PFSK-1 (cell line): Measurements from ENCODE around the gene POMC.

Source experiments
- POLR2AphosphoS5 ChIP-seq: IDR thresholded peaks from 2 replicates; pipeline ENCODE4 v1.6.1; 2012; ENCODE audit warnings: low read depth, mild to moderate bottlenecking, control low read depth, low read length, moderate library complexity
- SIN3A ChIP-seq: IDR thresholded peaks from 2 replicates; pipeline ENCODE4 v1.6.1; 2012; ENCODE audit warnings: mild to moderate bottlenecking, low read length, moderate library complexity, borderline replicate concordance; ENCODE audit not compliant: insufficient read depth
- TAF1 ChIP-seq: IDR thresholded peaks from 2 replicates; pipeline ENCODE4 v1.6.1; 2012; ENCODE audit warnings: low read length, control low read depth, borderline replicate concordance; ENCODE audit not compliant: insufficient read depth
- TF ChIP-seq, protein P1 (sequence below), 2 experiments: IDR thresholded peaks; 2 replicates each; pipeline versions ENCODE4 v1.6.1 to v1.8.0; 2011 to 2012; ENCODE audit warnings: low read depth in 2 of 2, low read length in 2 of 2, control low read depth in 1 of 2, inconsistent platforms in 1 of 2, mild to moderate bottlenecking in 1 of 2, moderate library complexity in 1 of 2; ENCODE audit not compliant: insufficient read depth in 1 of 2

DNA sequence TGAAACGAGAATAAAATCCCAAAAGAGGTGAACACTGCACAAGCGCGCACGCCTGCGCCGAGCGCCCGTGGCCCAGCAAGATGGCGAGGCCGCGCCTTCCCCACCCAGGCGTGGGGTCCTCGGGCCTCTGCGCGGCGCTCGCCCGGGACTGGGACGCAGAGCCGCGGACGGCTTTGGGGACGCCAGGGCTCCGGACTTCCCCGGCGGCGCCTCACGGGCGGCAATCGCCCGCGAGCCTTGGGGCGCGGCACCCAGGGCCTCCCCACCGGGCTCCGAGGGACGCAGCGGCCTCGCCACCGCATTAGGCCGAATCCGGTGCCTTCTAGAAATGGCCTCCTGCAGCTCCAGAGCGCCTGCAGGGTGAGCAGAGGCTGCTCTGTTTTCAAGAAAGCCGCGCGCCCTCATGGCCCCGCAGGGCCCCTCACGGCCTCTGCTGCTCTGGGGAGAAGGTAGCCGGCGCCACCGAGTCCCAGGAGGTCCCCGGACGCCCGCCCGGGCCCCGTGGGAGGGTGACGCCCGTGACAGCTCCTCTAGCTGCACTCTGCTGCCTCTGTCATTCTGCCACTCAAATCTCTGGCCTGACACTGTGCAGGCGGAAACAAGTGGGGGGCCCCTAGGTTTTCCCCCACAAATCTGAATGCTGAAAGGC is 35.9 kb upstream of the POMC start:
- TF ChIP-seq TAF1 = no peak
- no peak for TF ChIP-seq POLR2AphosphoS5
- TF ChIP-seq, protein P1, sequence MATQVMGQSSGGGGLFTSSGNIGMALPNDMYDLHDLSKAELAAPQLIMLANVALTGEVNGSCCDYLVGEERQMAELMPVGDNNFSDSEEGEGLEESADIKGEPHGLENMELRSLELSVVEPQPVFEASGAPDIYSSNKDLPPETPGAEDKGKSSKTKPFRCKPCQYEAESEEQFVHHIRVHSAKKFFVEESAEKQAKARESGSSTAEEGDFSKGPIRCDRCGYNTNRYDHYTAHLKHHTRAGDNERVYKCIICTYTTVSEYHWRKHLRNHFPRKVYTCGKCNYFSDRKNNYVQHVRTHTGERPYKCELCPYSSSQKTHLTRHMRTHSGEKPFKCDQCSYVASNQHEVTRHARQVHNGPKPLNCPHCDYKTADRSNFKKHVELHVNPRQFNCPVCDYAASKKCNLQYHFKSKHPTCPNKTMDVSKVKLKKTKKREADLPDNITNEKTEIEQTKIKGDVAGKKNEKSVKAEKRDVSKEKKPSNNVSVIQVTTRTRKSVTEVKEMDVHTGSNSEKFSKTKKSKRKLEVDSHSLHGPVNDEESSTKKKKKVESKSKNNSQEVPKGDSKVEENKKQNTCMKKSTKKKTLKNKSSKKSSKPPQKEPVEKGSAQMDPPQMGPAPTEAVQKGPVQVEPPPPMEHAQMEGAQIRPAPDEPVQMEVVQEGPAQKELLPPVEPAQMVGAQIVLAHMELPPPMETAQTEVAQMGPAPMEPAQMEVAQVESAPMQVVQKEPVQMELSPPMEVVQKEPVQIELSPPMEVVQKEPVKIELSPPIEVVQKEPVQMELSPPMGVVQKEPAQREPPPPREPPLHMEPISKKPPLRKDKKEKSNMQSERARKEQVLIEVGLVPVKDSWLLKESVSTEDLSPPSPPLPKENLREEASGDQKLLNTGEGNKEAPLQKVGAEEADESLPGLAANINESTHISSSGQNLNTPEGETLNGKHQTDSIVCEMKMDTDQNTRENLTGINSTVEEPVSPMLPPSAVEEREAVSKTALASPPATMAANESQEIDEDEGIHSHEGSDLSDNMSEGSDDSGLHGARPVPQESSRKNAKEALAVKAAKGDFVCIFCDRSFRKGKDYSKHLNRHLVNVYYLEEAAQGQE (IDR thresholded peaks at IDR 0.05; ENCODE audit: insufficient read depth in 1 of 2, low read depth in 2 of 2, low read length in 2 of 2) = no peak
- no peak for TF ChIP-seq SIN3A
